ENCODE data around the gene ACOXL.

ACOXL gene

DNA sequence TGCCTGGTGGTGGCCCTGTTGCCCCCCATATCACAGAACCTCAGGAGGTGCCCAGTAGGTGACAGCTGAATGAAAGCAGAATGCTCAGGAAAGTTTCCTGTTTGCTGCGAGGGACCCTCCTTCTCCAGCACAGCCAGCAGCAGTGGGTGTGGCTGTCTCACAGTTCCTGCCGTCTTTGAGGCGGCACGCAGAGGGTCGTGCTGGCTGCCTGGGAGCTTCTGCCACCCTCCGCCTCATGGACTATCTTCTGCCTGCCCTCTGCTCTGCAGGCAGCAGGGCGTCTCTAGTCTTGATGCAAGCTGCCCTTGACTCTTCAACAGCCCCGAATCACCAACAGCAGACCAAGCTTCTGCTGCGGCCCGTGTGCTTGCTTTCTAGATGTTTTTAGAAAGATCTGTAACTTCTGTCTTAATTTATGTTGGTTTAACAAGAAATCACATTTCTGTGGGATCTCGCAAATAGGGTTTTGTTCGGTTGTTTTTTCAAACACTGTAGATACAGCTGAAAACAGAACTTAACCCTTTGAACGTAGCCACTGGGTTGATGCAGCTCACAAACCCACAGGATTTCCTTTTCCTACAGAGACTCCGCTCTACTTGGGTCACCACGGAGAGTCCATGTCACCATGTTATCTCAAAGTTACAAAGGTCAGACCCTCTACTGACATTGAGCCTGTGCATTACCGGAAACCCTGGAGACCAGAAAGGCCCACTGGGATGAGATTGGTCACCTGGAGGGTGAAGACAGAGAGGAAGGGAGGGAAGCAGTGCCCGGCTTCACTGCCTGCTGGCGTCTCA lies 144.9 kb downstream of the ACOXL start:
- no peak for DNase-seq

DNA sequence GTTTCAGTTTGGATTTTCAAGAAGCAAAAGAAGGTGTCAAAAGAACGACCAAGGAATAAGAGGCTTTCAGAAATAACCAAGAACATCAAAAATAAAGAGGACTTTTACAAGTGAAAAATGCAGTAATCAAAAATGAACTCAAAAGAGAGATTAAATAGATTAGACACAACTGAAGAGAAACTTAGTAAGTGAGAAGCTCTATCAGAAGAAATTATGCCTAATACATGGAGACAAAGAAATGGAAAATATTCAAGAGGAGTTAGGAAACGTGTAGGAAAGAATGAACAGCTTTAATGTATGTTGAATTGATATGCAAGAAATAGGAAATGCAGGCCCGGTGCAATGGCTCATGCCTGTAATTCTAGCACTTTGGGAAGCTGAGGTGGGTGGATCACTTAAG lies 145.8 kb downstream of the ACOXL start:
- no peak for DNase-seq

DNA sequence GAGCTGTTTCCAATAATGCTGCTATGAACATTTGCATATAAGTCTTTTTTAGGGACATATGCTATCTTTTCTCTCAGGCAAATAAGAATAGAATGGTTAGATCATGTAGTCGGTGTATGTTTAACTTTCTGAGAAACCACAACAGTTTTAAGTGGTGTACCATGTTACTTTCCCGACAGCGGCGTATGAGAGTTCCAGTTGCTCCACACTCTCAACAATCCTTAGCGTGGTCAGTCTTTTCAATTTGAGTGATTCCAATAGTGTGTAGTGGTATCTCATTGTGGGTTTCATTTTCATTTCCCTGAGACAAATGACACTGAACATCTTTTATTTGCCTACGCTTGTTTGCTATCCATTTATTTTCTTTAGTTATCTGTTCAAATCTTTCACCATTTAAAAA lies 149.5 kb downstream of the ACOXL start:
- no peak for DNase-seq

DNA sequence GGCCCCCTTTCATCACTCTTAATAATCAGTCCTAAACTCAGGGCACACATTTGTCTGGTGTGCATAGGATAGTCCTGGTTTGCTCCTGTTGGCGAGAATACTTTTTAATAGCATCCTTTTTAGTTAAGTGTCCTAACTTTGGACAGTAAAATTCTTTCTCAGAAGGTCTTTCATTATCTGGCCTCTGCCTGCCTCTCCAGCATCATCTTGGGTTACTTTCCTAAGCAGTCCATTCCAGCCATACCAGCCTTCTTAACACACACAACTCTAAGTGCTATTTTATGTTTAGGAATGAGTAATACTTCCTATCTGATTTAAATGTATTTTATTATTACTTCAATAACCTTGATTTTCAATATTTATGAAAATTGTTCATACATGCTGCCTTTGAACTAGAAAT lies 151.0 kb downstream of the ACOXL start:
- DNase-seq: no peak

DNA sequence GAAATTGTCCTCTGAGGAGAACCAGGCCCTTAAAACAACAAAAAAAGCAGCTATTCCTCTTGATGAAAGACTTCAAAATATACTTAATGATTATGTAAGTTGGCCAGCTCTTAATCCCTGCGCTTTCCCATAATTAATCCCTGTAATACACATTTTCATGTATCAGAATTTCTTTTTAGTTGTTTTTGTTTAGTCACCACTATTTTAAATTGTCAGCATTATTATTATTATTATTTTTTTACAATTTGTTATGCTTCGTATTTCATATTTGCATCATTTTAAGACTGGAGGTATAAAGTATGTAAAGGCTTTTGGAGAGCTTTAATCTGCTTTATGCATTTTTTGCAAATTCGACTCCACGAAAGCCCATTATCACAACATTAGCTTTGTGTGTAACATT lies 152.9 kb downstream of the ACOXL start:
- no peak for DNase-seq

DNA sequence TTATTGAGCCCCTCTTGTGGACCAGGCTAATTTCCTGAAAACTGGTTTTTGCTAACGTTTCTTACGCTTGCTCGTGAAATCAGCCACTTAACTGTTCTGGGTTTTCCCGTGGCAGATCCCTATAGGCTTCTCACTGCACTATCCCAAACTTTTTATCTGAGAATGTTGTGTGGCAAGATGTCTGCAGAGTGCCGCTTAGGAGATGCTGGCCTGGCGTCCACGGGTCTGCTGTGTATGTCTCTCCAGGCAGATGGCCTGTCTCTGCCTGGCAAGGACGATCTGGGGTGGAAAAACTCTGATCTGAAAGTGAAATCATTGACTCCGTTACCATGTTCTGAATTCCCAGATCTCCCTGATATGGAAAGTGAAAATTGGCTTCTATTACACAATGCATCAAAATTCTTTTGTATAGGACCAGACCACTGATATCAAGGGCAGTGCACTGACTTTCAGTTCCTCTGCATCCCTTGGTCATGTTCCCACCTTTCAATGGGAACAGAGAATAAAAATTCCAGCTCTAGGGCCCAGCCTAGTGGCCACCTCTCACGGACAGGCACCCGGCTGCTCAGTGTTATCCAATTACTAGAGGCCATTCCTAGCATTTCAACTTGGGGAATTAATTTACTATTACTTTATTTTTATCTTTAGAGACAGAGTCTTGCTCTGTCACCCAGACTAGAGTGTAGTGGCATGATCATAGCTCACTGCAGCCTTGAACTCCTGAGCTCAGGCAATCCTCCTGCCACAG lies 154.6 kb downstream of the ACOXL start:
- DNase-seq: no peak

DNA sequence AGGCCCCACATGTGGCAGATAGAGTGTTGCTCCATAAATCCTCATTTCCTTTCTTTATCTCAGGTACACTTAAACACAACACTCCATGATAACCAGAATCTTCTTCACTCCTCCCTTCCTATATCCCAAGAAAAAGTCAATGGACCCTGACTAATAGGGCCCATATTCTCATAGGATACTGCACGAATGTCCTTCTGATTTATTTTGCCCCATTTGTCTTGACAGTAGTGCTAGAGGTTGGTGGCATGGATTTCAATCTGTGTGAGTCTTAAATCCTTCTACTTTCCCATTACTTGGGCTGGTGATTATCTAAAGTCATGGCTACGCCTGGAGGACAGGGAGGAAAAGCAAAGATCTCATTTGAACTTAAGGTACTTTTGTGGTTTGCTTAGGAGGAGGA lies 156.0 kb downstream of the ACOXL start:
- DNase-seq: no peak

DNA sequence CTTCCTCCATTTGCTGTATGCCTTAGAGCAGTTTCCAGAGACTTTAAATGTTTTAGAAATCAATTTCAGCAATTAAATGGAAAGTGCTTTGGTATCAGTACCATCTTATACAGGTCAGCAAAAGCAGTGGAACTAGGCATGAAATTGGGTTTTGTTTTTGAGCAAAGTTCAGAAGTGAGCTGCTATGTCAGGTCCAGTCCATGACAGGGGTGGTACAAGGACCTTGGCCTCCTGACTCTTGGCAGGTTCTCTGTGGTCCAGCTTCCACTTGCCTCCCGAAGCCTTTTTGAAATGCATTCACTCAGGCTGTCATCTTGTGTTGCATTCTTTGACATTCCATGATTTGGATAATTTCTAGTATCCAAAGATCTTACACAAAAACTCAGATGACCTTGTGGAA lies 159.3 kb downstream of the ACOXL start:
- DNase-seq: no peak

DNA sequence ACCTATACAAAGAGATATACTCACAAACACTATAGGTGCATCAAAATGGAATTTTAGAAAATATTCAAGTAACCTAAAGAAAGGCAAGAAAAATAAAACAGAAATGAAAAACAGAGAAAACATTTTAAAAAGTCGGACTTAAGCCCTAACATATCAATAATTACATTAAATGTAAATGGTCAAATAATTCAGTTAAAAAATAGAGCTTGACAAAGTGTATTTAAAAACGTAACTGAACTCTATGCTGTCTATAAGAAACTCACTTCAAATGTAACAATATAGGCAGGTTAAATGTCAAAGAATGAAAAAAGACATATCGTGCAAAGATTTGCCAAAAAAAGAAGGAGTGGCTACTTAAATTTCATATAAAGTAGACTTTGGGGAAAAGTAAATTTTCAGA lies 163.9 kb downstream of the ACOXL start:
- no peak for DNase-seq

DNA sequence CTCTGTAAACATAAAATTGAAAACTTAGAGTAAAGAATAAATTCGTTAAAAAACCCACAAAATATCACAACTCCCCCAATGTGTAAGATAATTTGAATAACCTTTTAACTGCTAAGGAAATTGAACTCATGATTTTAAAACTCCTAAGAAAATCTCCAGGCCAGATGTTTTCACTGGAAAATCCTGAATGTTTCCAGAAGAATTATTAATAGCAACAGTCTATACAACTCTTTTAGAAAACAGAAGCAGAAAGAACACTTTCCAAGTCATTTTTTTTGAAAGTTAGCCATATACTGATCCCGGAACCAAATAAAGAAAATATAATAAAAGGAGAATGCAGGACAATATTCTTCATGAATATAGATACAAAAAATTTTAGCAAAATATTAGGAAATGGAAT lies 165.6 kb downstream of the ACOXL start:
- DNase-seq: no peak

DNA sequence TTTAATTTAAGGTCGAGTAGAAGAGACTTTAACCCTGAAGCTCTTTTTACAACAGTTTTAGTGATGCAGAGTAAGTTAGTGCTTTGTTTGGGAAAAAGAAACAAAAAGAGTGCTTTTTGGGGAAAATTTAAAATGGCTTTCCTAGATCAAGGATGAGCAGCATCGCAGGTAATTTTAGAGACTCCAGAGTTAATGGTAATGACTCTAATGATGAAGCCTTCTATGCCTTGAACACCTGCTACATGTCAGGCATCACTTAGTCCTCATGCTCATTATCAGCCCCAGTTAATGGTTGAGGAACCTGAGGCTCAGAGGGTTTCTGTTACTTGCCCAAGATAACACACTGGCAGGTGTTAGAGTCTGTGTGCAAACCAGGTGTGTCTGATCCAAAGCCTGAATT lies 167.8 kb downstream of the ACOXL start:
- DNase-seq: no peak

DNA sequence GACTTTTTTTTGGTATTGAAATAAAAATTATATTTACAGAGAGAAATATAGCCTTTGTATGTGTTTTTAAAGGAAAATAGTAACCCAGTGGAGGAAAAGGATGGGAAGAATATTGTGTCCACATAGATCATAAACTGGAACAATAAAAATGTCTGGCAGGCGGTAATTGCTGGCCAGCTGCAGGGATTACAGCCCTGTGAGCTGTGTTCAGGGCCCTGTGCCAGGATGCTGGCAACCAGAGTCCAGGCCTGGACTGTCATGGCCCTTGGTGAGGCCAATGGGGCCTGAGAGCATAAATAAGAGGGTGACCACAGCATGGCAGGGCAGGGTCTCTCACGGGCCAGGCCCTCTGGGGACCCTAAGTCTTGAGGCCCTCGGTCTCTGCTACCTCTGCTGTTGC lies 171.2 kb downstream of the ACOXL start:
- DNase-seq: no peak

DNA sequence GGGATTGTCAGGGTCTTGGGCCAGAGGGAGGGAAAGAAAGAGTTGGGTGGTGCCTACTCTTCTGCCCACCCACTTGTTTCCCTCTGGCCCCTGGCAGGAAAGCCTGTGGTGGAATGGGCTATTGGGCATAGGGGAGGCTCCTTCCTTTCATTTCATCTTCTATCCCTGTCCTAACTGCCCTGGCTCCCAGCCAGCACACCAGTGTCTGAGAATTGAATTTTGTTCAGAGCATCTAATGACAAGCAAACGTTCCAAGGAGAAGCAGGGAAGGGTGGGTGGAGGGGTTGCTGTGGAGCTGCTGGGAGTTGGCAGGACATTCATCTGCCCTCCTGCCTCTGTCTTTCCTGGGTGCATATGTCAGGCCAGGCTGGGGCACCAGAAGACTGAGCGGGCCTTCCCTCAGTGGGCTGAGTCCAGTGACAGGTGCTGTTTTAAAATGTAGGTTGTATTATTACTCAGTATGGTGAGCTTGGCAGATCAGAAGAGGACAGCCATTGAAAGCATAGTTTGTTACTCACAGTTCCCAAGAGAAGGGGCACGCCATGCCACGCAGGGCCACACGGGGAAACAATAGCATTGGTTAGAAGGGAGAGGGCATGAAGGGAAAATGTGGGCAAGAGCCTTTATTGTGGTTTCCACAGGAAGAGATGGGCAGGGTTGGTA lies 171.9 kb downstream of the ACOXL start:
- no peak for DNase-seq

DNA sequence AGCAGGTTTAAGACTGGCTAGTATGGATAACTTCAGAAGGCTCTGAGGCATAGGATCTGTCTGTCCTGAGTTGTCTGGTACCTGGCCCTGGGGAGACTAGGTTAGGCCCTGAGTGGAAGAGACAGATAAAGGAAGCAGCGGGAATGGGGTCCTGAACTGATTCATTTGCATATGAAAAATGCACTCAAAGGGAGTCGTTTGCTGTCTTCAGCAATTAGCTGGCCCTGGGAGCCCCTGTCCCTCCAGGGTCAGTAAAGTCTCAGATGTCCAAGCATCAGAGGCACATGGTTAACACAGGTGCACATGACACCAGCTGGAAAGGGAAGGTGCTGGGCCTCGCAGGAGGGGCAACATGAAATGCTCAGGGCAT lies 172.4 kb downstream of the ACOXL start:
- no peak for DNase-seq

DNA sequence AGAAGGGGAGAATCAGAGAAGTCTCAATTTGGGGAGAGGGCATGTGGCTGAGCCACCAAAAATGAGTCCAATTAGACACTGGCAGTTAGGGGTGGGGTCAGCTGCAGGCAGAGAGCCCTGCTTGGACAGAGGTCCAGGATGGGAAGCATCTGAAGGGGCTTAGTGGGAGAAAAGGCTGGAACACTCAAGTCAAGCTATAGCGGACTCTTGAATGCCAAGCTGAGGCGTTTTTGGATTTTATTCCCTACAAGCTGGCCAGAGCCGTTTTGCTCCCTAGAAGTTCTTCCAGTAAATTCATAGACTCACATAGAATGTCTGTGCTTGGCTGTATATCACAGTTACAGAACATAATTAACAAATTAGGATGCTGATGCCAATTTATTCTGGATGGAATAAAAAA lies 172.8 kb downstream of the ACOXL start:
- DNase-seq: no peak

DNA sequence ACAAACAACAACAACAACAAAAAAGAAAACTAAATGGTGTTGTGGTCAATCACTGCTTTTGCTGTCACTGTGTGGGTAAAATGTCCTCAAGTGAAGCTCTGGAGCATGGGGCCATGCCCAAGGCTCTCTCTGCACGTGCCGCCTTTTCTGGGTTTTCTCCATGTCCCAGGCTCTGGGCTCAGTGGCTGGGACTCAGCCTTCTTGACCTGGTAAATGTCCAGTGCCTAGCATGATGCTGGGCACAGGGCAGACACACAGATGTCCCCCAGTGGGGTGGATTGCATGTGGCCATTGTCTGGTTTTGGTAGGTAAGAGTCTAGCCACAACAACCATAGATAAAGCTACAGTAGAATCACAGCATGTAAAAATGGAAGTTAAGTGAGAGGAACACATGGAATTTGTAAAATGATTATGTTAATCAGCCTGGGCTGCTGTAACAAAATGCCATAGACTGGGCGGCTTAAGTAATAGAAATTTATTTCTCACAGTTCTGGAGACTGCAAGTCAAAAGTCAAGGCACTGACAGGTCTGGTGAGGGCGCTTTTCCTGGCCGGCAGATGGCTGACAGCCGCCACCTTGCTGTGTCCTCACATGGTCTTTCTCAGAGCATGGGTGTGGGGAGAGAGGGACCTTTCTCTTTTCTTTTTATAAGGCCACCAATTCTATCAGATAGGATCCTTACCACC lies 174.4 kb downstream of the ACOXL start:
- DNase-seq: no peak

DNA sequence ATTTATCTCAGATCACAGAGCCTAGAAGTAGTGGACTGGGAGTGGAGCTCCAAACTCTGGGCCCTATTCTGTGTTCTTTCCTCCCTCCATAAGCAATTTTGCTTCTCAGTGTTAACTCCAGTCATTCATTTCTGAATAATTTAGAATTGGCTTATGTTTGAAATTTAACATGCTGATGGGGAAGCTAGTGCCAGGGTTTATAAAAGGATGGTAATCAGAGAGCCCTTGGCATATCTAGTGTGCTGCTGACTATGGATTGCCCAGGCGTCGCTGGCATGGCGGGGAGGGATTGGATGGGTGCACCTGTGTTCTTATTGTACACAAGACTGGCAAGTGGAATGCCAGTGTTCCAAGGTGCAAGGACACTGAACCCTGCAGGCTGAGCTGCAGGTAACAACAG lies 177.1 kb downstream of the ACOXL start:
- no peak for DNase-seq

DNA sequence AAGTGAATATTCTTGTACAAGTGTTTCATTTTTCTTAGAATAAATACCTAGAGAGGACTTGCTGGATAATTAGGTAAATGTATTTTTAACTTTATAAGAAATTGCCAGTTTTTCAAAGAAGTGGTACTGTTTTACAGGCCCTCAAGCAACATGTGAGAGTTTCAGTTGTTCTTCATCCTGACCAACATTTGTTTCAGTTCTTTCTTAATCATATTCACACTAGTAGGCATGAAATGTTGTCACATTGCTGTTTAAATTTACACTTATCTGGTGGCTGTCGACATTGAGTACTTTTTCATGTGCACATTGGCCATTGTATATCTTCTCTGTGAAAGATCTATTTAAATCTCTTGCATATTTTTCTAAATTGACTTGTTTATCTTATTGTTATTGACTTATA lies 178.1 kb downstream of the ACOXL start:
- DNase-seq: no peak

DNA sequence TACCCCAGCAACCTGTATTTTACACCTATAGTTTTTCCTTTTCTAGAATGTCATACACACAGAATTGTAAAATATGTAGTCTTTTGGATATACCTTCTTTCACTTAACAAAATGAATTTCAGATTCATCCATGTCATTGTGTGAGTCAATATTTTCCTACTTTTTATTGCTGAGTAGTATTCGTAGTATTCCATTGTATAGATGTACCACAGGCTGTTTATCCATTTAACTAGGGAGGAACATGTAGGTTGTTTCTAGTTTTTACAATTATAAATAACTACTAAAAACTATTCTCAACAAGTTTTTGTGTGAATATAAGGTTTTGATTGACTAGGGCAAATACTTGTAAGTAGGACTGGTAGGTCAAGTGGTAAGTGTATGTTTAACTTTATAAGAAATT lies 187.4 kb downstream of the ACOXL start:
- no peak for DNase-seq

DNA sequence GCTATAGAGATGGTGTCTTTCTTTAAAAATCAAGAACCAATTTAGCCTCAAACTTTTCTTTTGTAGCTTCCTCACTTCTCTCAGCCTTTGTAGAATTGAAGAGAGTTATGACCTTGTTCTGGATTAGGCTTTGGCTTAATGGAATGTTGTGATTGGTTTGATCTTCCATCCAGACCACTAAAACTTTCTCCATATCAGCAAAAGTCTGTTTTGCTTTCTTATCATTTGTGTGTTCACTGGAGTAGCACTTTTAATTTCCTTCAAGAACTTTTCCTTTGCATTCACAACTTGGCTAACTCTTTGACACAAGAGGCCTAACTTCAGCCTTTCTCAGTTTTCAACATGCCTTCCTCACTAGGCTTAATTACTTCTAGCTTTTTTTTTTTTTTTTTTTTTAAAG lies 193.1 kb downstream of the ACOXL start:
- DNase-seq: no peak

DNA sequence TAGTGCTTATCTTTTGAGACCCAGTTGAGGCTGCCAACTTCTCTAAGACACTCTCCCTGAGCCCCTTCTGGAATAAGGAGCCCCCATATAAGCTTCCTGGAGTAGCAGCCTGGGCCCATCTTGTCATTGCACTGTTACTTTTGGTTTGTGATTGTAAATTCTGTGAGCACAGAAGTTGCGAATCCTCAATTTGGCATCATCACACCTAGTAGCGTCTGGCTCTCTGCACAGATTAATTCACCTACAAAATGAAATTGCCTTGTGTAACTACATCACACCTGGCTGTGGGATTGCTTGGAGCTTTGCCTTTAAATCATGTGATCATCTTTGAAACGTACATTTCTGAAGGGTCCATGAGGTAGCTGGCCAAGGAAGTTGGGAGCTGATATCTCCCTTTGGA lies 195.2 kb downstream of the ACOXL start:
- DNase-seq: no peak

DNA sequence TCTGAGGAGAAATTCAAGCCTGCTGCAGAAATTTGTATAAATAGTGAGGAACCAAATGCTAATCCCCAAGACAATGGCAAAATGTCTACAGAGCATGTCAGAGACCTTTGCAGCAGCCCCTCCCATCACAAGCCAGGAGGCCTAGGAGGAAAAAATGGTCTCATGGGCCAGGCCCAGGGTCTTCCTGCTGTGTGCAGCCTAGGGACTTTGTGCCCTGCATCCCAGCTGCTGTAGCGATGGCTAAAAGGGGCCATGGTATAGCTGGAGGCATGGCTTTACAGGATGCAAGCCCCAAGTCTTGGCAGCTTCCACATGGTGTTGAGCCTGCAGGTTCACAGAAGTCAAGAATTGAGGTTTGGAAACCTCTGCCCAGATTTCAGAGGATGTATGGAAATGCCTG lies 197.2 kb downstream of the ACOXL start:
- DNase-seq: no peak

DNA sequence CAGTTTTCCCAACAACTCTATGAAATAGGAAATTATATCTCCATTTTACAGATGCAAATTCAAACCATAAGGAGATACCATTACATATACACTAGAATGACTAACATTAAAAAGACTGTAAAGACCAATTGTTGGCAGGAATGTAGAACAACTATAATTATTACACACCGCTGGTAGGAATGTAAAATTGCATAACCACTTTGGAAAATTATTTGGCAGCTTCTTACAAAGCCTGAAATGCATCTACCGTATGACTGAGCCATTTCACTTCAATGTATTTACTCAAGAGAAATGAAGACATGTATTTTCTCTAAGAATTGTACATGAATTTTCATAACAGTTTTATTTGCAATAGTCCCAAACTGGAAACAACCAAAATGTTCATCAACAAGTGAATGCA lies 199.3 kb downstream of the ACOXL start:
- no peak for DNase-seq

DNA sequence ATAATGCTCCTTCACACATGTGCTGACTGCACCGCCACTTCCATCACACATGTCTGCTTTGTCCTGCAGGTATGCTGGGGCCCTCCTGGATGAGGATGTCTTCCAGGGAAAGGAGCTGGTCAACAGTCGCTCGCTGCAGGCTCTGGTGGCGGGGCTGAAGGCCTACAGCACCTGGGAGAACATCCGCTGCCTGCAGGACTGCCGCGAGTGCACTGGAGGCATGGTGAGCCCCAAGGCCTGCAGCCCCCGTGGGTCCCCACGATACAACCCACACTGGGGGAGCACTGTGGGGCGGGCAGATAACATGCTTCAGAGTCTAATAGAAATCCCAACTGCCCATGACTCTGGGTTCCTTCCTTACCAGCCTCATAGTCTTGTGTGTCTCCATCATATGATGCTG lies 201.0 kb downstream of the ACOXL start:
- DNase-seq: no peak
